Stimulated activated CD8-positive, alpha-beta memory T cell treated with anti-CD3 and anti-CD28 coated beads, Interleukin-4, amount 100 ng/mL, for 48 hours (primary cell): Measurements from ENCODE around the gene PALM2AKAP2.

Source experiments
- DNase-seq: peaks from one replicate; pipeline ENCODE4 v3.0.0-alpha.2; 2020

The PALM2AKAP2 gene

DNA sequence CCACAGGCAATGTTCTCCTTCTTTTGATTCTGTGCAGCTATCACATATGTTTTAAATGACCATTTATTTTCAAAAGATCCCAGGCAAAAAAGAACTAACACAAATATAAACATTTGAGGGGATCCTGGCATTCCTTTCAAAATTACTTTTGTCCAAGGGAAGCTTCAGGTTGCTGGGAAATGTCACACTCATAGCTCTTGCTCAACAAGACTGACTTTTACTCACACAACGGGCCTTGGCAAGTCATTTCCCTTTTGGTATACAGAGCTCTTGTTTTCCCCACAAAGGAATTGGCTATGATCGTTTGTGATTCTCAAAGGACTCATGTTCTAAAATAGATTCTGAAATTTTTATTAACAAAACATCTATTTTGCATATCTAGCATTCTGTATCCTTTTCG, 4.5 kb upstream of the PALM2AKAP2 start:
- DNase-seq, result no peak

DNA sequence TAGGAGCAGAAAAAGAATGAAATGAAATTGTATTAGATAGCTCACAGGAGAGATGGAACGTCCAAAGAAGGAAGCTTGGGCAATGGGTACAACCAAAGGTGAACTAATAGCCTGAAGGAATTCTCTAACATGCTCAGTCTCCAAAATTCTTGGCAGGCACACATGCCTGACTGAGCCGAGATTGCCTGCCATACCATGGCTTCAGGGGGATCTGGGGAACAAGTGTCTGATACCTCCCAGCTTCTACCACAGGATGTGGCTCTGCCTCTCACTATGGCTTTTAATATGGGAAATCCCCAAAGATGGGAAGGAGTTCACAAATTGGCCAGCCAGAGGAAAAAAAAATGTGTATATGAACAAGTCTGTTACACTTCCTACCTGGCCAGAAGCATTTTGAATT, 3.6 kb upstream of the PALM2AKAP2 start:
- DNase-seq, result no peak

DNA sequence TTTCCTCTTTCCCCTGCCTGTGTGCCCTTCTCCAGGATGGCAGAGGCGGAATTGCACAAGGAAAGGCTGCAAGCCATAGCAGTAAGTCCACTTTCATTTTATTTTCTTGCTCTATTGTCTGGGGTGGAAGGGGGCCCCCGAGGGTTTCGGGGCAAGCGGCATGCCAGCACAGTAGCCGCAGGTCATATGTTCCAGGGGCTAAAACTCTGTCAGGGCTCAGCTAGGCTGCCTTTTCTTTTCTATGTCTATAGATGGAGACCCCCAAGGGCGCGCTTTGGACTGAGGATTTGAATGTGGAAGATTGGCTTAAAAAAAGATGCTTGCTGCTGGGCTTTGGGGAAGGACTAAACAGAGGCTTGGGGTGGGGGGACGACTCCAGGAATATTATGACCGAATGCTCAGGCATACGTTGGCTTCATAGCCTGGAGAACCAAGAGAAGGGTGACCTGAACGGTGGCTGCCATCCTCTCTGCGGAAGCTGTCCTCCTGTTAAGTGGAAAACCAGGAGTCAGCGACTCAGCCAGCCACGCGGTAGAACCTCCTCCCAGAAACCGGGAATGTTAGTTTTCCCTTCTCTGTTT, 545 bp downstream of the PALM2AKAP2 start:
- DNase-seq, result no peak

DNA sequence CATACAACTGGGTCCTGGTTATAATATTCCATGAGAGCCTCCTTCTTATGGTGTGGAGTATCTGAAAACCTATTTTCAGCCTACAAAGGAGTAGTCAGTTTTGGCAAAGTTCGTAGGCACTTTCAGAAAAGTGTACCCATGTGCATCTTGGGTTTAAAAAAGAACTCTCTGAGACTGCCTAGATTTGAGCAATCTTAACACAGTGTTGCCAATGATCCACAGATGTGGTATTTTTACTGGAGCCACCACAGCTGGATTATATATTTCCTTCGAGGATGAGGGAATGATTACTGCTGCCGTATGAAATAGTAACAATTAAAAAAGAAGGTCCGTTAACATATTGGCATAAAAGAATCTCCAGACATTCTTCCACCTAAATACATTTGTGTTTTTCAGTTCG, 1.1 kb downstream of the PALM2AKAP2 start:
- no peak for DNase-seq

- no peak for DNase-seq
Measured at GRCh38 chr9:109781541-109782197, 1.7 kb downstream of the PALM2AKAP2 start.

- DNase-seq, result no peak
Measured at GRCh38 chr9:109787735-109788134, 7.7 kb downstream of the PALM2AKAP2 start.

- DNase-seq, result no peak
Measured at GRCh38 chr9:109789556-109789955, 9.6 kb downstream of the PALM2AKAP2 start.

DNA sequence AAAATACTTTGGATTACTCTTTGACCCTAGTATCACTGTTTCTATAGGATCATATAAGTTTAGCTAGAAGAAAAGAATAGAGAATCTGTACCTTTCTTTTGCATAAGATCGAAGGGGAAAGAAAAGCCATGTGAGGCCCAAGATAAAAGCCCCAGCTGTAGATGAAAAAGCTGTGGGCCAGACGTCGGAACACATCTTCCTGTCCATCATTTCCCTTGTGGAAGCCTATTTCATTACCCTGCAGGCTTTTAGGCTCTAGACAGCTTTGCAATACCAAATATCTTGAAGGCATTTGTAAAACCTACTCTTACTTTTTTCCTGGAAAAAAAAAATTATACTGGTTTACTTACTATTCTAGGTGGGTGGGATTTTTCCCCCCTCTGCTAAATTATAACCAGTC, 10.0 kb downstream of the PALM2AKAP2 start:
- DNase-seq, result no peak

- DNase-seq, result no peak
Measured at GRCh38 chr9:109791003-109791677, 11.1 kb downstream of the PALM2AKAP2 start.

- no peak for DNase-seq
Measured at GRCh38 chr9:109791747-109792146, 11.7 kb downstream of the PALM2AKAP2 start.

DNA sequence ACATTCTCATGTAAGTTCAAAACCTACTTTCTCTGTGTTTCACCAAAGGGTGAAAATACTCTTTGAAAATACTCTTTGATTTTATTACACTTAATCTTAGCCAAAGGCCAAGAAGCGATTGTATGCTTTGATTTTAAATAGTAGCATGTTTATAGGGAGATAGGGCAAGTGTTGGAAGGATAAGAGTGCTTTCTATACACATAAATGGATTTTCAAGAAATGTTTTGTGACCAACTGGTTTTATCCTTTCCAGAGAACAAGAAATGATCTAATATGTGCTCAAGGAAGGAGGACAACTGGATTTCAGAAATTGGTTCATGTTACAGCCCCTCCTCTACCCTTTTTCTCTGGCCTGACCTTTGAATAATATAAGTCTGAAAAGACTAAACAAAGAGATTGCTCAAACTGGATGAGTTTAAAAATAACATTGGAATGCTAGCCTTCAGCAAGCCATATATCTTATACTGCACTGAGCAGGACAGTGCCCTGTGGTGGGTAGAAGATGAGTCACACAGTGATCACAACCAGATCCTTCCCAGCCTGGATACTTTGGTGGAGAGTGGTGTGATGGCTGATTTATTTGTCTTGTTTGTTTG, 13.1 kb downstream of the PALM2AKAP2 start:
- no peak for DNase-seq

DNA sequence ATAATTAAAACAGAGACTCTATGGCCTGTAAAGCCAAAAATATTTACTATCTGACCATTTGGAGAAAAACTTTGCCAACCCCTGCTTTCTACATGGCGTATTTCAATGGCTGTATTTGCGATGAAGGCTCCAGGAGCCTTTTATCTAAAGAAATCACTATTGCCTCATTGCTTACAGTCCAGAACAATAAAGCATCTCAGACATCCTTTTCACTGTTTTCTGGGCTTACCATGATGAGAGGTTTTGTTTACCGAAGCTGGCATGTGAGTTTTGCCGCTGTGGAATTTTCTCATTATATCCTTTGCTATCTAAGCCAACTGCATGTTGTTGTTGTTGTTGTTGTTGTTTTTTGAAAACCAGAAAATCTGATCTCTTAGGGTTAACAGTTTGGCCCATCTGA, 13.9 kb downstream of the PALM2AKAP2 start:
- DNase-seq, result no peak

GRCh38 chr9:109794361-109795012, 14.5 kb downstream of the PALM2AKAP2 start:
- no peak for DNase-seq

- DNase-seq, result no peak
Measured at GRCh38 chr9:109795613-109796012, 15.6 kb downstream of the PALM2AKAP2 start.

DNA sequence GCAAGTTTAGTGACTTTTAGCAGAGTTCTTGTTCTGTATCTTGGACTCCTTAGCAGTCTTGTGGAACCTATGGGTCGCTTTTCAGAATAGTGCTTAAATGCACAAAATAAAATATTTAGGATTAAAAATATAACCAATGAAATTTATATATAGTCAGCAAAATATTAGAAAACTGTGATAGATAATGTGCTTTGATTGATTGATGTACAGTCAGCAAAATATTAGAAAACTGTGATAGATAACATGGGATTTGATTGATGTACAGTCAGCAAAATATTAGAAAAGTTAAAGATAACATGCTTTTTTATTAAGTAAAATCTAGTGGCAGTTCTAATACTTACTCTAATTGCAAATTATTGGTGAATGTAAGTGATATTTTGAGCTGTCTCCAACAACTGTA, 16.1 kb downstream of the PALM2AKAP2 start:
- DNase-seq, result no peak

DNA sequence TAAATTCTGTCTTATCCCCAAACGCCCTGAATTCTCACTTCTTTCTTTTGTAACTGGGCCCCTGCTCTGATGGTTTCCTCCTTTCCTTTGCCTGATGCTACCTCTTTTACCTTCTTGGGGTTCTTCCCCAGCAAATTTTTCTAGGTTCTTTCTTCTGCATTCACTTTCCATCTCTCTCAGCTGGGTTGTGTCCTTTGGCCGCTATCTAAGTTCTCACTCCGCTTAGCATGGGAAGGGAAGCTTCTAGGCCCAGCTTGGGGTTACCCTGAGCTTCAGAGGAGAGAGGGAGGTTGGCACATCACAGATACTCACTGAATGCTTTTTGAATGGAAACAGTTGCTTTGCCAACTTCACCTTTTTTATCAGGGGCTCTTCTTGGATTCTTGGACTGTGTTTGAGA, 17.0 kb downstream of the PALM2AKAP2 start:
- DNase-seq, result no peak

- DNase-seq, result no peak
Measured at GRCh38 chr9:109797509-109797908, 17.5 kb downstream of the PALM2AKAP2 start.

- no peak for DNase-seq
Measured at GRCh38 chr9:109799141-109799540, 19.1 kb downstream of the PALM2AKAP2 start.

DNA sequence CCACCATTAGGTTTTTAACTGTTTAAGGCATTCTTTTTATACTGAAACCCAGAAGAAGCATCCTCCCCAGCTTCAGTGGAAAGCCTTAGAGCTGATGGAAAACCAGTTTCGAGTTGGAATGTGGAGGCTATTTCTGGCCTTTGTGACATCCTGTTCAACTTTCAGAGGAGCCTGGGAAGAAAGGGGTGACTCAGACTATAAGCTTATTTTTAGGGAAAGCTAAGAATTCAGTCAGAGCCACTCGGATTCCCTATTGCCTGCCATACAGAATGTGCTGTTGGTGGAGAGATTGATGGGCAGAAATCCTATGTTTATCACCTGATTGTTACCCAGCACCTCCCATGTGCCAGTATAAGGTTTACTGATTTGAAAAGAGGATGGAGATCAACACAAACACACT, 19.8 kb downstream of the PALM2AKAP2 start:
- no peak for DNase-seq

DNA sequence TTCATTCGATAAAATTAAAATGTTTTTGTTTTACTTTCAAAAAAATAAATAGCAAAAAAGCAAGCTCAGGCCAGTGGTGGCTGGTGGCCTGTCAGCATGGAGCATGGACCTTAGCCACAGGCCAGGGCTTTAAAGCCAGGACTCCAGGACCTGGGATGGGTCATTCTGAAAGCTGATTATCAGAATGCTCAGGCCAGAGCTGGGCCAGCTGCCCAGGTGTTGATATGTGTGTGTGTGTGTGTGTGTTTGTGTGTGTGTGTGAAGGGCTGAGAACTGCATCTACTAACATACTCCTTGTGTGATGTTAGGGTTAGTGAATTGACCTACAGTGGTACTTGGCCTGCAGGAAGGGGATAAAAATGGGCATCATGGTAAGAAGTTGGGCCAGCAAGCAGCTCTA, 21.5 kb downstream of the PALM2AKAP2 start:
- no peak for DNase-seq

DNA sequence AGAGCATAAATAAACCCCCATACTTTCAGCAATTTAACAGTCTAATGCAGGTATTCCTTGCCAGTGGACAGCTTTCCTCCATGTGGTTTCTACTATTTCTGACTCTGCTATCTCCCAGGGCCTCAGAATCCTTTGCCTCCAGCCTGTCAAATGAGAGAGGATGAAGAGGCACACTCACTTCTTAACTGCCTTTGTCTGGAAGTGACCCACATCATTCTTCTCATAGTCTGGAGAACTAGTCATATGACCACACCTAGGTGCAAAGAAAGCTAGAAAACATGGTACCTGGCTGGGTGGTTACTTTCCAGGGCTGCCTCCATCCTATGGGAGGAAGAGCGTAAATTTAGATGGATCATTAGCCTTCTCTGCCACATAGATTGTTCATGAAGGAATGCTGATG, 22.5 kb downstream of the PALM2AKAP2 start:
- no peak for DNase-seq

DNA sequence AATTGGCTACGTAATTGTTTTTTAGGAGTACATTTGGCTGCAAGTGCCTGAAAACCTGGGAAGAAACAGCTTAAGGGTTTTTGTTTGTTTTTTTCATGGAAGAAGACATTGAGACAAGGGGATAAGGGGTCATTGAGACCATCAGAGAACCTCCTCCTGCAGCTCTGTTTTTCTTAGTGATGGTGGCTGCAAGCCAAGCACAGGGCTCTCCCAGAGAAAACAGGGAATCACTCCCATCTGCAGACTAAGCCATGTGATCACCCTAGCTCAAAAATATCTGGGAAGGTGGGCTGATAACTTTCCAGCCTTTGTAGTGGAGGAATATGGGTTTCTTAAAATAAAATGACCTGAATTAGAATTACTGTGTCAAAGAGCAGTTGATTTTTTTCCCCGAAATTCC, 25.1 kb downstream of the PALM2AKAP2 start:
- DNase-seq, result no peak

GRCh38 chr9:109806506-109807115, 26.6 kb downstream of the PALM2AKAP2 start:
- no peak for DNase-seq
